Aorta (tissue), 5 donors: ENCODE results near the gene CXCL16. TPM values are rescaled to one million over a fixed set of nuclear protein-coding genes. Genes with fewer than 3 reads are reported as not detected.
A peak's percentile ranks its signal among the peaks of the same experiment; 100 is the strongest.
"Not testable (repeated sequence)": the region's sequence is repeated elsewhere in the genome, so short reads cannot be mapped to it uniquely, and the experiment has no call there.

Experiments used
- ATAC-seq: fragments of 200-7000 bp; cut with Tn5 transposase; one replicate; pipeline ENCODE4 v1.9.1; 2022; ENCODE audit warnings: moderate library complexity; ENCODE audit not compliant: low FRiP score
- DNase-seq, 2 donors: peaks; one replicate each; pipeline ENCODE4 v3.0.0-alpha.2; 2020
- H3K27ac ChIP-seq, 2 donors: one replicate each; pipeline ENCODE4 v1.5.1; 2013; ENCODE audit warnings: low read length in 2 of 2, mild to moderate bottlenecking in 2 of 2, moderate library complexity in 2 of 2, control low read depth in 1 of 2, inconsistent platforms in 1 of 2, low read depth in 1 of 2
- H3K27me3 ChIP-seq, 2 donors: one replicate each; pipeline ENCODE4 v1.6.1; 2013; ENCODE audit warnings: control low read depth in 1 of 2, low read length in 1 of 2, mild to moderate bottlenecking in 1 of 2, moderate library complexity in 1 of 2; ENCODE audit not compliant: insufficient read depth in 2 of 2, control insufficient read depth in 1 of 2
- H3K36me3 ChIP-seq, 2 donors: one replicate each; pipeline ENCODE4 v1.6.1; 2013; ENCODE audit warnings: control low read depth in 1 of 2, low read length in 1 of 2, mild to moderate bottlenecking in 1 of 2; ENCODE audit not compliant: insufficient read depth in 2 of 2, control insufficient read depth in 1 of 2
- H3K4me1 ChIP-seq, 2 donors: one replicate each; pipeline ENCODE4 v1.6.1; 2013; ENCODE audit warnings: low read length in 2 of 2, control low read depth in 1 of 2, mild to moderate bottlenecking in 1 of 2, moderate library complexity in 1 of 2; ENCODE audit not compliant: insufficient read depth in 2 of 2, control insufficient read depth in 1 of 2
- H3K4me3 ChIP-seq, 2 donors: one replicate each; pipeline ENCODE4 v1.5.1; 2013; ENCODE audit warnings: low read length in 2 of 2, control low read depth in 1 of 2, mild to moderate bottlenecking in 1 of 2
- H3K9me3 ChIP-seq: one replicate; pipeline ENCODE4 v1.6.1; 2013; ENCODE audit warnings: mild to moderate bottlenecking, low read length; ENCODE audit not compliant: control insufficient read depth
- WGBS, 2 donors: extraction: QIAGEN DNeasy Blood & Tissue Kit; methylation state at CpG; one replicate each; pipeline ENCODE4 v1.1.7; 2013; 5-methylcytosine and 5-hydroxymethylcytosine counted together
- intact Hi-C, 2 donors: fragments of 100-400 bp; cut with DNase I; formaldehyde crosslinking; loops; one replicate each; pipeline versions ENCODE4 v1.14.2 to v1.15.0; 2022
- polyA plus RNA-seq, 2 donors: library from polyadenylated mRNA; stranded (reverse); fragments of 200-250 nt; gene quantifications; one replicate each; pipeline ENCODE4 v1.2.3, GENCODE V29; 2013
- total RNA-seq, 2 donors: library from RNA; stranded (reverse); fragmentation: NEBNext Ultra II Directional; extraction: Animal tissue kit (Norgen Biotek cat#: 25700); gene quantifications; one replicate each; pipeline ENCODE4 v1.2.1, GENCODE V29; 2021
- donor health status: healthy with polysubstance abuse.
- donor health status: Bipolar disorder and iron deficiency.
- donor health status: DM: no; HTN: no; CAD: no.
- donor health status: DM: no; HTN: no; CAD: no.
- donor health status: DM: yes; HTN: yes; CAD: no.

Gene CXCL16
- total and polyA plus RNA-seq, 4 donors, result 11.0 to 64.0 (median 34.8) TPM

GRCh38 chr17:4704991-4705390 lies 34.7 kb downstream of the CXCL16 start:
- ATAC-seq, result no peak
- Histone ChIP-seq H3K4me3 (no peak overlapping the region), H3K27me3 (no peaks in the 10 kb centered on the region), H3K4me1 (no peaks in the 10 kb centered on the region), H3K27ac (no peak overlapping the region), H3K9me3 (no peaks in the 10 kb centered on the region), H3K36me3 (no peaks in the 10 kb centered on the region)
- DNase-seq, result peak in 1 of 2 donors; percentile 76
- intact Hi-C loops, result loop anchor here in 1 of 2 donors (5.0 kb wide), 1 partner anchor 182 kb away; no protein-coding TSS in a partner anchor
- WGBS, 2 donors, result 93 to 96% methylated on average over 15 of the region's 15 CpGs

- WGBS, 2 donors, result 51 to 55% methylated on average over 14 of the region's 14 CpGs
- H3K27me3 ChIP-seq, ATAC-seq, H3K4me1 ChIP-seq, H3K9me3 ChIP-seq, H3K27ac ChIP-seq, H3K36me3 ChIP-seq, DNase-seq, intact Hi-C loops: not testable (repeated sequence)
- peak overlapping the region in 1 of 2 donors; percentile 77 for H3K4me3 ChIP-seq
Observed at GRCh38 chr17:4704574-4704907, 35.2 kb downstream of the CXCL16 start.

- no peaks in the 10 kb centered on the region for H3K9me3 ChIP-seq
- intact Hi-C loops, result no loop called here
- DNase-seq (no peak), ATAC-seq (no peak)
- no peaks in the 10 kb centered on the region for H3K4me1 ChIP-seq
- peak overlapping the region; percentile 36 to 77 for H3K4me3 ChIP-seq
- WGBS, 2 donors, result 4% methylated on average over 15 of the region's 15 CpGs
- no peaks in the 10 kb centered on the region for H3K27me3 ChIP-seq
- H3K27ac ChIP-seq, result peak overlapping the region in 1 of 2 donors; percentile 9
- H3K36me3 ChIP-seq, result no peaks in the 10 kb centered on the region
Observed at GRCh38 chr17:4703330-4703691, 36.4 kb downstream of the CXCL16 start.

GRCh38 chr17:4701116-4701515 lies 38.6 kb downstream of the CXCL16 start:
- Histone ChIP-seq H3K27me3 (no peaks in the 10 kb centered on the region), H3K4me3 (no peak overlapping the region)

GRCh38 chr17:4699401-4700056 lies 40.2 kb downstream of the CXCL16 start:
- intact Hi-C loops, H3K4me1 ChIP-seq, DNase-seq, H3K27ac ChIP-seq, H3K36me3 ChIP-seq, H3K4me3 ChIP-seq, H3K27me3 ChIP-seq, H3K9me3 ChIP-seq, ATAC-seq: not testable (repeated sequence)
- WGBS, 2 donors, result 84 to 87% methylated on average over 13 of the region's 13 CpGs

More at GRCh38 chr17:4701116-4701515, 38.6 kb downstream of the CXCL16 start:
- Histone ChIP-seq H3K9me3 (no peaks in the 10 kb centered on the region), H3K27ac (no peak overlapping the region), H3K36me3 (no peaks in the 10 kb centered on the region), H3K4me1 (no peaks in the 10 kb centered on the region)
- DNase-seq (no peak), ATAC-seq (no peak)
- intact Hi-C loops, result no loop called here
- WGBS, 2 donors, result 25 to 49% methylated on average over 1 of the region's 1 CpG

GRCh38 chr17:4696437-4696805 lies 43.3 kb downstream of the CXCL16 start:
- DNase-seq (no peak), ATAC-seq (no peak)
- Histone ChIP-seq H3K4me1 (no peaks in the 10 kb centered on the region), H3K9me3 (no peaks in the 10 kb centered on the region), H3K4me3 (no peak overlapping the region), H3K27ac (no peak overlapping the region), H3K27me3 (no peaks in the 10 kb centered on the region), H3K36me3 (no peaks in the 10 kb centered on the region)
- intact Hi-C loops, result no loop called here
- WGBS, 2 donors, result 81 to 85% methylated on average over 6 of the region's 6 CpGs

- H3K36me3 ChIP-seq, result no peaks in the 10 kb centered on the region
- intact Hi-C loops, result no loop called here
- no peak for ATAC-seq
Observed at GRCh38 chr17:4693416-4693815, 46.3 kb downstream of the CXCL16 start.

GRCh38 chr17:4691686-4692085 lies 48.0 kb downstream of the CXCL16 start:
- H3K27me3 ChIP-seq, result no peaks in the 10 kb centered on the region
- no peaks in the 10 kb centered on the region for H3K4me1 ChIP-seq
- intact Hi-C loops, result no loop called here
- WGBS, 2 donors, result 81 to 83% methylated on average over 8 of the region's 8 CpGs
- DNase-seq, result no peak
- no peaks in the 10 kb centered on the region for H3K9me3 ChIP-seq
- ATAC-seq, result no peak
- no peak overlapping the region for H3K27ac ChIP-seq
- H3K4me3 ChIP-seq, result no peak overlapping the region
- no peaks in the 10 kb centered on the region for H3K36me3 ChIP-seq

More at GRCh38 chr17:4693416-4693815, 46.3 kb downstream of the CXCL16 start:
- Histone ChIP-seq H3K4me1 (no peaks in the 10 kb centered on the region), H3K9me3 (no peaks in the 10 kb centered on the region), H3K4me3 (no peak overlapping the region), H3K27me3 (no peaks in the 10 kb centered on the region), H3K27ac (no peak overlapping the region)
- DNase-seq, result no peak
- WGBS, 2 donors, result 81 to 86% methylated on average over 9 of the region's 9 CpGs

GRCh38 chr17:4690745-4691144 lies 49.0 kb downstream of the CXCL16 start:
- peak in 1 of 2 donors; percentile 28 for DNase-seq
- no peak overlapping the region for H3K27ac ChIP-seq
- WGBS, 2 donors, result 88 to 96% methylated on average over 2 of the region's 2 CpGs

More at GRCh38 chr17:4690745-4691144, 49.0 kb downstream of the CXCL16 start:
- ATAC-seq, result no peak
- intact Hi-C loops, result no loop called here
- no peaks in the 10 kb centered on the region for H3K27me3 ChIP-seq
- H3K4me1 ChIP-seq, result no peaks in the 10 kb centered on the region
- H3K4me3 ChIP-seq, result no peak overlapping the region
- no peaks in the 10 kb centered on the region for H3K9me3 ChIP-seq
- no peaks in the 10 kb centered on the region for H3K36me3 ChIP-seq
